AG04449 (cell line): ENCODE data around the gene EEF1G.
A peak's percentile ranks its signal among the peaks of the same experiment; 100 is the strongest.
"Not testable (repeated sequence)": the region's sequence is repeated elsewhere in the genome, so short reads cannot be mapped to it uniquely, and the experiment has no call there.

ENCODE experiments used
- CTCF ChIA-PET: fragments of 350-600 bp; formaldehyde crosslinking; extraction: SDS; loops from one replicate; lab custom pipeline; 2021; ENCODE audit warnings: antibody characterized with exemption; lab: Yijun Ruan, JAX
- POLR2A ChIA-PET: fragments of 400-600, 350-600 bp; formaldehyde crosslinking; extraction: SDS; loops from one replicate; lab custom pipeline; 2020; ENCODE audit warnings: antibody characterized with exemption, inconsistent platforms; lab: Yijun Ruan, JAX
- DNase-seq: peaks from one replicate; pipeline ENCODE4 v3.0.0-alpha.2; 2010; ENCODE audit warnings: low read depth, low spot score
- H3K4me3 ChIP-seq: 2 replicates; pipeline ENCODE4 v1.5.1; 2011; ENCODE audit warnings: low read depth, mild to moderate bottlenecking, control low read depth, low read length
- CTCF ChIP-seq: IDR thresholded peaks from one replicate; pipeline ENCODE4 v1.5.1; 2011; ENCODE audit warnings: mild to moderate bottlenecking, moderate library complexity, low read length, control low read depth, inconsistent platforms; ENCODE audit not compliant: insufficient read depth; ENCODE audit errors: missing control alignments

Gene EEF1G

GRCh38 chr11:62569611-62570010 lies 4.1 kb downstream of the EEF1G start:
- no peak for TF ChIP-seq CTCF
- no peak for DNase-seq
- H3K4me3 ChIP-seq: no peak overlapping the region
- CTCF ChIA-PET: interaction anchor here (0.7 to 4.7 kb wide), 7 partner anchors 11 to 174 kb away, joined by 3 to 61 read pairs (median 4); partner anchors contain the start of gene TUT1
- POLR2A ChIA-PET: interaction anchor here (0.7 to 2.1 kb wide), 2 partner anchors 9 to 16 kb away, joined by 5 to 7 read pairs; no protein-coding TSS in a partner anchor

DNA sequence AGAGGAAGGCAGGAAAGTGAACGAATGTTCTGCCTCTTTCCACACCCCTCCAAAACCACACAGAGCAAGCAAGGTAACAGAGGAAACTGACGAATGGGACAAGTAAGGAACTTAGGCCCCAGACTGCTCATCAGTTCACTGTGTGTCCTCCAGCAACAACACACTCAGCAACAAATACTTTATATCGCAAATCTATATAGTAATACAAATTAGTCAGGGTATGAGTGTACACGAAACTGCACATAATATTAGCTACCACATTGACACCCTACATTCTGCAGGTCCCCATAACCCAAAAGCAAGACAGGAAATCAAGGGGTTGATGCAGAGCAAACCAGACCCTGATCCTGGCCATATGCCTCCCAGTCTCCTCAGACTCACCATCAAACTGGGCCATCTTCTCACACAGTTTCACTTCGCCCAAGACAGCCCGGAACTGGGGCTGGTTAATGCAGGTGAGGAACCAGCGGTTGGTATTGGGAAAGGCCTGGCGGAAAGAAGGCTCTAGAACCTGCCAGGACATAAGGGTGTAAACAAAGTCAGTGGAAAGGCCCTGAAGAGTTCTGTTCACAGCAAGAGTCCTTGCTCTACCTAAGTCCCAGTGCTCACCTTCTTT lies 6.6 kb downstream of the EEF1G start:
- TF ChIP-seq CTCF: no peak

DNA sequence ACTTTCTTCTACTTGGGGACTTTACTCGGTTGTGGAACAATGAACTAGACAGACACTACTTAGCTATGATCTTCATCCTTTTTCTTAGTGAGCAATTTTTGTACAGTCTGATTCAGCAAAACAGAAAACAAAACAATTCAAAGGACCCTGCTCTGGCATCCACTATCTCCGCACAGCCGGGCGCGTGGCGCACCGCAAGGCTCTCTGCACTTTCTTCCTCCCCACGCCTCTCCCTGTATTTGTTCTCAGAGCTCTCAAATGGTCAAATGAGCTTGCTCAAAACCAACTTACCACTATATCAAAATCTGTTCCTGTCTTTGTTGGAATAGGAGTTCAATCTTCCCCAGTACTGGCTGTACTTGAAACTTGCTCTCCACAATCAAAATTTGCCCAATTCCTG lies 7.4 kb downstream of the EEF1G start:
- ChIA-PET CTCF (interaction anchor here (1.0 to 19.1 kb wide), 6 partner anchors 8 to 175 kb away, joined by 3 to 337 read pairs (median 6); partner anchors contain the start of gene SCGB1A1), POLR2A (interaction anchor here (1.3 kb wide), 1 partner anchor 26 kb away, joined by 3 read pairs; the partner anchor contains the start of gene TUT1)
- H3K4me3 ChIP-seq: no peak overlapping the region
- TF ChIP-seq CTCF: no peak
- DNase-seq: no peak

More for the DNA sequence above, 6.6 kb downstream of the EEF1G start:
- no peak for DNase-seq
- H3K4me3 ChIP-seq: no peak overlapping the region
- ChIA-PET POLR2A (no interaction called here), CTCF (interaction anchor here (1.2 to 19.1 kb wide), 4 partner anchors 10 to 176 kb away, joined by 4 to 337 read pairs (median 17); partner anchors contain the start of gene SCGB1A1)

GRCh38 chr11:62565100-62565802 lies 8.4 kb downstream of the EEF1G start:
- DNase-seq: no peak
- POLR2A ChIA-PET: interaction anchor here (0.7 to 3.2 kb wide), 5 partner anchors 8 to 167 kb away, joined by 3 to 10 read pairs (median 7); partner anchors contain the start of genes EEF1G and TUT1
- TF ChIP-seq CTCF: no peak
- H3K4me3 ChIP-seq: no peak overlapping the region
- CTCF ChIA-PET: interaction anchor here (1.0 to 19.1 kb wide), 6 partner anchors 9 to 174 kb away, joined by 3 to 337 read pairs (median 6); partner anchors contain the start of gene SCGB1A1

- DNase-seq, H3K4me3 ChIP-seq: not testable (repeated sequence)
- CTCF ChIA-PET: interaction anchor here (0.9 to 19.1 kb wide), 11 partner anchors 9 to 168 kb away, joined by 3 to 337 read pairs (median 7); partner anchors contain the start of genes AHNAK, EEF1G and SCGB1A1
- POLR2A ChIA-PET: interaction anchor here (1.7 to 1.9 kb wide), 3 partner anchors 12 to 161 kb away, joined by 5 to 9 read pairs (median 6); partner anchors contain the start of genes C11orf98, CSKMT and EEF1G
Measured at GRCh38 chr11:62561677-62562230, 11.9 kb downstream of the EEF1G start.

DNA sequence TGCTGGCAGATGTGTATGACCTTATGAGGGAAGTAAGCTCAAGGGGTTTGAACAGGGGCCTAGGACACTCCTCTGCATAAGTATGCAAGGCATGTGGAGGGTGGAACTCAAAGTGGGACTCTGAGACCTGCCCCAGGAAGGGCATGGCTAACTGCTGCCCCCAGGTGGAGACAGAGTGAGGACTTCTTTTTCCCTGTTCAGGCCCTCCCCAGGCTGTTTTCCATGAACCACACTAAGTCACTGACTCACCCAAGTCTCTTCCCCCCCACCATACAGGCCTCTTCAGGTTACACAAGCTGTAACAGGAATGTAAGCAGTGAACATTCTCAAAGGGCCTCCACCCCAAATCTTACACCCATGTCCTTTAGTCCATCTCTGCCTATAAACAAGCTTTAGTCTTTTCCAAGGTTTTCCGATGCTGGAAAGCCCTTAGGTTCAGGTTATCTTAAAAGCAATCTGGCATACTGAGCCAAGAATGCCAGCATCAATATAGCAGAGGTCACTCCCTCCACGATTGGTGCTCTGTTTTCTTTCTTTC lies 13.1 kb downstream of the EEF1G start:
- TF ChIP-seq CTCF: peak; percentile 88
- ChIA-PET POLR2A (interaction anchor here (0.5 to 5.0 kb wide), 19 partner anchors 9 to 410 kb away, joined by 3 to 55 read pairs (median 5); partner anchors contain the start of genes AHNAK, C11orf98, CSKMT and EEF1G), CTCF (interaction anchor here (0.6 to 19.1 kb wide), 35 partner anchors 9 to 321 kb away, joined by 3 to 337 read pairs (median 4); partner anchors contain the start of genes AHNAK, C11orf98, CSKMT and EEF1G)
- DNase-seq: peak; percentile 92
- H3K4me3 ChIP-seq: no peak overlapping the region

DNA sequence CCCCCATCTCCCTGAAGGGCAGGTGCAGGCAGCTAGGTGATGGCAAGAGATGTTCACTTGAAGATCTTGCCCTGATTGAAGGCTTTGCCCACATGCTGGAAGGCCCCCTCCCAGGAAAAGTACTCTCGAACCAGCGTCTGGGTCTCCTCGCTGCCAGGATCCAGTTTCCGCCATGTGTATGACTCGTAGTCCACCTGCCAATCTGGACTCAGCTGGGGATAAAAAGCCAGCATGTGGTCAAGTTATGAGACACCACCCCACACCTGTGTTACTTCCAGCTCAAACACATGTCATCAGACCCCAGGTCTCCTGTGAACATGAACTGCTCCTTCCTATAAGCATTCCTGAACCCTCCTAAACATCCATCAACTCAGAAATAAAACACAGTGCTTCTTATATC lies 14.1 kb downstream of the EEF1G start:
- DNase-seq, H3K4me3 ChIP-seq: not testable (repeated sequence)
- POLR2A ChIA-PET: interaction anchor here (1.0 to 5.0 kb wide), 5 partner anchors 14 to 164 kb away, joined by 3 to 55 read pairs (median 9); partner anchors contain the start of gene EEF1G
- CTCF ChIA-PET: interaction anchor here (0.5 to 19.1 kb wide), 15 partner anchors 8 to 322 kb away, joined by 3 to 337 read pairs (median 7); partner anchors contain the start of genes AHNAK, C11orf98, CSKMT and LBHD1
